Measurements from ENCODE around the gene CCSER1. TPM values are rescaled to one million over a fixed set of nuclear protein-coding genes. Genes with fewer than 3 reads are reported as not detected.

CCSER1 gene
- total RNA-seq, 1 experiment from 2014 or later, result 5.9 TPM

DNA sequence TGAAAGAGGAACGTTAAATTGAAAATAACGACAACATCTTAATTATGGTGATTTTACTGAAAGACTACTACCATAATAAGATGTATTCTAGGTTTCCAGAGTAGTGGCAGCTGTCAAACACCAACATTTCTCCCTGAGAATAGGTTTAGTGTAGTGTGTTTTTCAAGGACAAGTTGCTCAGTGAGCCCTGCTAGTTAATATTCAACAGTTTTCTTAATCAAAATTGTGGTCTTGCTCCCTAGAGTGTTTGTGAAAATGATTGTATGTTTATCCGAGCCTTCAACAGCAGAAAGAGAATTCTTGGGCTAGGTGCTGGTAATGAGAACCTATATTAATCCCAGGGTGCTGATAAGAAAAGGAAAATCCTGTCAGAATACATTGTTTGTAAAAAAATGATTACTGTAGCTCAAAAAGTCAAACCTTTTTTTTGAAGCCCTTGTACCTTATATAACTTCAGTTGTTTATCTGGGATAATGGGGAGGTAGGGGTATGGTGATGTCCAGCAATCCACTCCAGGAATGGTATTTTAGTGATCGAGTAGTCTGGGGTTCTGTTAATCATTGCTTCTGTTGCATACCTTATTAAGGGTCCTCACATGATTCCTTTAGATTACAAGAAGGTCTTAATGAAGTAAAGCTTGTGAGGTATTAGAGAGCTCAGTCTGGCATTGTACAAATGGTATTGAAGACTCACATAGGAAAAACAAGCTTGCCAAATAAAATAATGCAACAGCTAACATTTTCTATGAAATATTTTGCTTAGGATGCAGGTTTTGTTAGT, 110.7 kb downstream of the CCSER1 start:
- no peak for DNase-seq
- intact Hi-C loops (cut with micrococcal nuclease; ENCODE audit: unreplicated experiment), result no loop called here
- no peaks in the 10 kb centered on the region for H3K9me2 ChIP-seq (ENCODE audit: insufficient read depth)
- no peaks in the 10 kb centered on the region for H3K27me3 ChIP-seq (ENCODE audit: insufficient read depth, low read depth)
- no TSS peak for BruUV-seq (replicated peaks)
- H3K27ac ChIP-seq, result no peak overlapping the region
- no peaks in the 10 kb centered on the region for H3K4me1 ChIP-seq (replicated peaks; ENCODE audit: insufficient read depth)
- no peak for TF ChIP-seq EZH2 (IDR thresholded peaks at IDR 0.05; ENCODE audit: low read depth)
- TF ChIP-seq, protein P1, sequence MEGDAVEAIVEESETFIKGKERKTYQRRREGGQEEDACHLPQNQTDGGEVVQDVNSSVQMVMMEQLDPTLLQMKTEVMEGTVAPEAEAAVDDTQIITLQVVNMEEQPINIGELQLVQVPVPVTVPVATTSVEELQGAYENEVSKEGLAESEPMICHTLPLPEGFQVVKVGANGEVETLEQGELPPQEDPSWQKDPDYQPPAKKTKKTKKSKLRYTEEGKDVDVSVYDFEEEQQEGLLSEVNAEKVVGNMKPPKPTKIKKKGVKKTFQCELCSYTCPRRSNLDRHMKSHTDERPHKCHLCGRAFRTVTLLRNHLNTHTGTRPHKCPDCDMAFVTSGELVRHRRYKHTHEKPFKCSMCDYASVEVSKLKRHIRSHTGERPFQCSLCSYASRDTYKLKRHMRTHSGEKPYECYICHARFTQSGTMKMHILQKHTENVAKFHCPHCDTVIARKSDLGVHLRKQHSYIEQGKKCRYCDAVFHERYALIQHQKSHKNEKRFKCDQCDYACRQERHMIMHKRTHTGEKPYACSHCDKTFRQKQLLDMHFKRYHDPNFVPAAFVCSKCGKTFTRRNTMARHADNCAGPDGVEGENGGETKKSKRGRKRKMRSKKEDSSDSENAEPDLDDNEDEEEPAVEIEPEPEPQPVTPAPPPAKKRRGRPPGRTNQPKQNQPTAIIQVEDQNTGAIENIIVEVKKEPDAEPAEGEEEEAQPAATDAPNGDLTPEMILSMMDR (conservative IDR thresholded peaks at IDR 0.05), result no peak
- H2AFZ ChIP-seq, result no peak overlapping the region
- no peak overlapping the region for H3K4me2 ChIP-seq
- ChIA-PET POLR2A (ENCODE audit: unreplicated experiment) (no interaction called here), CTCF (no interaction called here)
- H3K79me2 ChIP-seq (ENCODE audit: low read depth), result no peaks in the 10 kb centered on the region
- H3K36me3 ChIP-seq (ENCODE audit: low read depth), result no peaks in the 10 kb centered on the region
- no peaks in the 10 kb centered on the region for H3F3A ChIP-seq (ENCODE audit: insufficient read depth, low read depth)
- H4K20me1 ChIP-seq (ENCODE audit: insufficient read depth), result no peaks in the 10 kb centered on the region
- H3K4me3 ChIP-seq, result no peak overlapping the region
- no peaks in the 10 kb centered on the region for H3K9me3 ChIP-seq (ENCODE audit: insufficient read depth, low read depth)

DNA sequence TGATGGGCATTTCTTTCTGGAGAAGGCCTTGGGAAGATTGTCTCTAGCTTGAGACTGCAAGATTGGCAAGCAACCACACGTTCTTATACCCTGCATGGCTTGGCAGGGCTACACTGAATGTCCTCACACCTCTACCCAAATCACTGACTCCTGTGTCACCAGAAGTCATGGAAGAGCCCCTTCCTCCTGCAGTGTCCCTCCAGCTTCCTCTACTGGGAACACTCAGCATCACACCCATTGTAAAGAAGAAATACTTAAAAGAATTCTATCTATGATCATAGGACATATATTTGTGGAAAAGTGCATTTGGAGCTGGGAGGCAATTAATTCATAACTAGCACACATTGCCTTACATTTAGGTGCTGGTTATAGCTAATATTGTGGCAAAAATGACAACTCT, 113.1 kb downstream of the CCSER1 start:
- Histone ChIP-seq H3K79me2 (ENCODE audit: low read depth) (no peaks in the 10 kb centered on the region), H3K27ac (no peak overlapping the region), H3K4me2 (no peak overlapping the region), H3K36me3 (ENCODE audit: low read depth) (no peaks in the 10 kb centered on the region), H3K4me1 (replicated peaks; ENCODE audit: insufficient read depth) (no peaks in the 10 kb centered on the region), H3K9me2 (ENCODE audit: insufficient read depth) (no peaks in the 10 kb centered on the region), H3K4me3 (no peak overlapping the region), H2AFZ (no peak overlapping the region), H3K27me3 (ENCODE audit: insufficient read depth, low read depth) (no peaks in the 10 kb centered on the region), H4K20me1 (ENCODE audit: insufficient read depth) (no peaks in the 10 kb centered on the region), H3K9me3 (ENCODE audit: insufficient read depth, low read depth) (no peaks in the 10 kb centered on the region), H3F3A (ENCODE audit: insufficient read depth, low read depth) (no peaks in the 10 kb centered on the region)
- DNase-seq, result no peak
- intact Hi-C loops (cut with micrococcal nuclease; ENCODE audit: unreplicated experiment), result no loop called here
- no TSS peak for BruUV-seq (replicated peaks)
- ChIA-PET POLR2A (ENCODE audit: unreplicated experiment) (no interaction called here), CTCF (no interaction called here)
- TF ChIP-seq EZH2 (IDR thresholded peaks at IDR 0.05; ENCODE audit: low read depth), result no peak
- TF ChIP-seq, protein P1 (conservative IDR thresholded peaks at IDR 0.05), result no peak

DNA sequence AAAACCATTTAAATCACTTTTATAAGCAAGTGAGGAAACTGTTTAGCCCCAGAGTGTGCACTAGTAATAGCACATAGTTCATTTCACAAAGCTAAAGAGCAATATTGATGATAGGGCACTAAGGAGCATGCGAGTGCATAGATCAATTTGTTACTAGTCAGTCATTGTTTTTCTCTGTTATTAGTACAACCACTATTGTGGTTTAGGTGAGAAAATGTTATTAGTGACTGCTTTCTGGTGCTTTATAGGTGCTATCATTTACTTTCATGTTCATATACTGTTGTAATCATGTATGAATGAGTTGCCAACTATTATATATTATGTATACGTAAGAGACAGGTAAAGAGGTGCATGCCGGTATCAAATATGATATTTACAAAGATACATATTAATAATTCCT, 113.8 kb downstream of the CCSER1 start:
- Histone ChIP-seq H4K20me1 (ENCODE audit: insufficient read depth) (no peaks in the 10 kb centered on the region), H3K27ac (no peak overlapping the region), H3K4me2 (no peak overlapping the region), H3K4me3 (no peak overlapping the region), H3K36me3 (ENCODE audit: low read depth) (no peaks in the 10 kb centered on the region), H3K79me2 (ENCODE audit: low read depth) (no peaks in the 10 kb centered on the region), H3K27me3 (ENCODE audit: insufficient read depth, low read depth) (no peaks in the 10 kb centered on the region), H3K4me1 (replicated peaks; ENCODE audit: insufficient read depth) (no peaks in the 10 kb centered on the region), H3K9me2 (ENCODE audit: insufficient read depth) (no peaks in the 10 kb centered on the region), H3F3A (ENCODE audit: insufficient read depth, low read depth) (no peaks in the 10 kb centered on the region), H2AFZ (no peak overlapping the region), H3K9me3 (ENCODE audit: insufficient read depth, low read depth) (no peaks in the 10 kb centered on the region)
- CTCF ChIA-PET, result no interaction called here
- no peak for DNase-seq
- POLR2A ChIA-PET (ENCODE audit: unreplicated experiment), result no interaction called here
- BruUV-seq (replicated peaks), result no TSS peak
- intact Hi-C loops (cut with micrococcal nuclease; ENCODE audit: unreplicated experiment), result no loop called here
- TF ChIP-seq, protein P1 (conservative IDR thresholded peaks at IDR 0.05), result no peak
- TF ChIP-seq EZH2 (IDR thresholded peaks at IDR 0.05; ENCODE audit: low read depth), result no peak

All from PC-9 (cell line).